GM12865 (cell line): ENCODE measurements around the gene ADTRP.

Experiments used
- DNase-seq: peaks from one replicate; pipeline ENCODE4 v3.0.0; 2010; ENCODE audit warnings: low read depth
- H3K4me3 ChIP-seq: 2 replicates; pipeline ENCODE4 v1.5.1; 2011; ENCODE audit warnings: mild to moderate bottlenecking, low read depth, low read length, control low read depth
- TF ChIP-seq, protein P1 (sequence below): IDR thresholded peaks from 2 replicates; pipeline ENCODE4 v1.5.1; 2011; ENCODE audit warnings: low read length, control low read depth, low read depth, inconsistent platforms; ENCODE audit not compliant: insufficient read depth; ENCODE audit errors: missing control alignments

ADTRP gene

GRCh38 chr6:11775791-11776409 is 2.7 kb downstream of the ADTRP start:
- no peak for DNase-seq
- TF ChIP-seq, protein P1, sequence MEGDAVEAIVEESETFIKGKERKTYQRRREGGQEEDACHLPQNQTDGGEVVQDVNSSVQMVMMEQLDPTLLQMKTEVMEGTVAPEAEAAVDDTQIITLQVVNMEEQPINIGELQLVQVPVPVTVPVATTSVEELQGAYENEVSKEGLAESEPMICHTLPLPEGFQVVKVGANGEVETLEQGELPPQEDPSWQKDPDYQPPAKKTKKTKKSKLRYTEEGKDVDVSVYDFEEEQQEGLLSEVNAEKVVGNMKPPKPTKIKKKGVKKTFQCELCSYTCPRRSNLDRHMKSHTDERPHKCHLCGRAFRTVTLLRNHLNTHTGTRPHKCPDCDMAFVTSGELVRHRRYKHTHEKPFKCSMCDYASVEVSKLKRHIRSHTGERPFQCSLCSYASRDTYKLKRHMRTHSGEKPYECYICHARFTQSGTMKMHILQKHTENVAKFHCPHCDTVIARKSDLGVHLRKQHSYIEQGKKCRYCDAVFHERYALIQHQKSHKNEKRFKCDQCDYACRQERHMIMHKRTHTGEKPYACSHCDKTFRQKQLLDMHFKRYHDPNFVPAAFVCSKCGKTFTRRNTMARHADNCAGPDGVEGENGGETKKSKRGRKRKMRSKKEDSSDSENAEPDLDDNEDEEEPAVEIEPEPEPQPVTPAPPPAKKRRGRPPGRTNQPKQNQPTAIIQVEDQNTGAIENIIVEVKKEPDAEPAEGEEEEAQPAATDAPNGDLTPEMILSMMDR = no peak
- H3K4me3 ChIP-seq = no peak overlapping the region

GRCh38 chr6:11774426-11774825 is 4.2 kb downstream of the ADTRP start:
- no peak overlapping the region for H3K4me3 ChIP-seq
- no peak for DNase-seq
- TF ChIP-seq, protein P1 = no peak

- H3K4me3 ChIP-seq = no peak overlapping the region
- no peak for DNase-seq
- TF ChIP-seq, protein P1 = no peak
These were observed 5.0 kb downstream of the ADTRP start for GRCh38 chr6:11773581-11773980.

- no peak overlapping the region for H3K4me3 ChIP-seq
- no peak for DNase-seq
- TF ChIP-seq, protein P1 = no peak
These were observed 5.6 kb downstream of the ADTRP start for GRCh38 chr6:11773013-11773412.

GRCh38 chr6:11772109-11772825 is 6.3 kb downstream of the ADTRP start:
- DNase-seq = no peak
- TF ChIP-seq, protein P1 = no peak
- no peak overlapping the region for H3K4me3 ChIP-seq

DNA sequence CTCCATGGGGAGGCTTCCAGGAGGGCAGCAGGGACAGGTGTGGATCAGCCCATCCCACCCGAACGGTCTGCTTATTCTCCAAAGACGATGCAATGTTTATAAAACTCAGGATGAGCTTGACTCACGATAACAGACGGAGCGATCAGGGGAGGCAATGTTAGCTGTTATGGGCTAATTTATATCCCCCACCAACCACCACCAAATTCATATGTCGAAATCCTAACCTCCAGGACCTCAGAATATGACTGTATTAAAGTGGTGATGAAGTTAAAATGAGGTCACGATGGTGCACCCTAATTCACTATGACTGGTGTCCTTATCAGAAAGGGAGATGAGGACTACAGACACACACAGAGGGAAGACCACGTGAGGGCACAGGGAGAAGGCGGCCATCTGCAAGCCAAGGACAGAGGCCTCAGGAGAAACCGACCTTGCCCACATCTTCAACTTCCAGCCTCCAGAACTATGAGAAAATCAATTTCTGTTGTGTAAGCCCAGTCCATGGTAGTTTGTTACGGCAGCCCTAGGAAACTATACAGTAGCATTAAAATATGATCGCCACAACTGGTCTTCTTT is 7.0 kb downstream of the ADTRP start:
- no peak overlapping the region for H3K4me3 ChIP-seq
- TF ChIP-seq, protein P1 = no peak

More for the DNA sequence above, 7.0 kb downstream of the ADTRP start:
- DNase-seq = no peak
